ENCODE measurements around the gene RAP1GAP. TPM values are rescaled to one million over a fixed set of nuclear protein-coding genes. Genes with fewer than 3 reads are reported as not detected.

RAP1GAP gene
- total and polyA plus RNA-seq, 5 experiments from 2014 or later: 0.49 to 0.60 TPM; not detected in 3

- H3K4me1 Mint-ChIP-seq: peaks cover 0 to 2% (median 0%) of the 10 kb centered on the region in 4 donors
- DNase-seq (no peak), ATAC-seq (no peak)
- no peaks in the 10 kb centered on the region for H3K36me3 Mint-ChIP-seq
- H3K4me3 Mint-ChIP-seq: no peak overlapping the region
- POLR2A ChIA-PET: no interaction called here
- no peaks in the 10 kb centered on the region for H3K9me3 Mint-ChIP-seq
- peaks cover 0 to 11% (median 4%) of the 10 kb centered on the region in 5 donors for H3K27me3 Mint-ChIP-seq
- H3K27ac Mint-ChIP-seq: peak overlapping the region in 1 of 10 donors; percentile 48
Measured at GRCh38 chr1:21547876-21548275, 121.3 kb downstream of the RAP1GAP start.

Other genes with a start within 250 kb of the RAP1GAP start
- gene NBPF3, start 229.2 kb downstream of the RAP1GAP start, total RNA-seq: 10 to 100 TPM; 19.6 to 22.6 TPM
- 1 to 10 TPM; 5.5 to 5.8 (median 5.7) TPM for gene NBPF3, start 229.2 kb downstream of the RAP1GAP start, polyA plus RNA-seq
- not detected for gene ALPL, start 159.9 kb downstream of the RAP1GAP start, total RNA-seq
- not detected for gene ALPL, start 159.9 kb downstream of the RAP1GAP start, polyA plus RNA-seq
- 10 to 100 TPM; 94.5 to 95.5 TPM for gene USP48, start 113.8 kb upstream of the RAP1GAP start, total RNA-seq
- gene USP48, start 113.8 kb upstream of the RAP1GAP start, polyA plus RNA-seq: 10 to 100 TPM; 25.8 to 30.0 (median 28.4) TPM
- gene LDLRAD2, start 142.9 kb upstream of the RAP1GAP start, total RNA-seq: not detected
- gene LDLRAD2, start 142.9 kb upstream of the RAP1GAP start, polyA plus RNA-seq: not detected